GM23248 (cell line): ENCODE measurements around the gene GLRX. TPM values are rescaled to one million over a fixed set of nuclear protein-coding genes. Genes with fewer than 3 reads are reported as not detected.
"Not testable (repeated sequence)": the region's sequence is repeated elsewhere in the genome, so short reads cannot be mapped to it uniquely, and the experiment has no call there.

Experiments used
- DNase-seq: peaks from one replicate; pipeline ENCODE4 v3.0.0-alpha.2; 2015
- H2AFZ ChIP-seq: fragments of 200-600 bp; sonication (generic); 2 replicates; pipeline ENCODE4 v1.6.1; 2016; ENCODE audit warnings: antibody characterized with exemption
- H3F3A ChIP-seq: fragments of 200-600 bp; sonication (generic); 2 replicates; pipeline ENCODE4 v1.6.1; 2016; ENCODE audit warnings: mild to moderate bottlenecking, antibody characterized with exemption, mixed run types; ENCODE audit not compliant: insufficient read depth
- H3K27ac ChIP-seq: fragments of 200-600 bp; sonication (generic); 2 replicates; pipeline ENCODE4 v1.5.1; 2016; ENCODE audit warnings: mild to moderate bottlenecking
- H3K27me3 ChIP-seq: fragments of 200-600 bp; sonication (generic); replicated peaks from 2 replicates; pipeline ENCODE4 v1.6.1; 2016; ENCODE audit warnings: mild to moderate bottlenecking; ENCODE audit not compliant: insufficient read depth
- H3K36me3 ChIP-seq: fragments of 200-600 bp; sonication (generic); 2 replicates; pipeline ENCODE4 v1.6.1; 2016; ENCODE audit warnings: low read depth, mild to moderate bottlenecking
- H3K4me1 ChIP-seq: fragments of 200-600 bp; sonication (generic); 2 replicates; pipeline ENCODE4 v1.6.1; 2016; ENCODE audit warnings: mild to moderate bottlenecking; ENCODE audit not compliant: insufficient read depth
- H3K4me2 ChIP-seq: fragments of 200-600 bp; sonication (generic); one replicate; pipeline ENCODE4 v1.6.1; 2016; ENCODE audit warnings: mild to moderate bottlenecking; ENCODE audit not compliant: unreplicated experiment
- H3K4me3 ChIP-seq: fragments of 200-600 bp; sonication (generic); 2 replicates; pipeline ENCODE4 v1.5.1; 2016; ENCODE audit warnings: mild to moderate bottlenecking
- H3K79me2 ChIP-seq: fragments of 200-600 bp; sonication (generic); 2 replicates; pipeline ENCODE4 v1.6.1; 2016; ENCODE audit warnings: mild to moderate bottlenecking; ENCODE audit not compliant: insufficient read depth
- H3K9ac ChIP-seq: fragments of 200-600 bp; sonication (generic); 2 replicates; pipeline ENCODE4 v1.6.1; 2016; ENCODE audit warnings: mild to moderate bottlenecking
- H3K9me2 ChIP-seq: fragments of 200-600 bp; sonication (generic); 2 replicates; pipeline ENCODE4 v1.6.1; 2016; ENCODE audit warnings: mixed run types, mild to moderate bottlenecking, moderate library complexity; ENCODE audit not compliant: insufficient read depth
- H3K9me3 ChIP-seq: fragments of 200-600 bp; sonication (generic); one replicate; pipeline ENCODE4 v1.6.1; 2017; ENCODE audit warnings: low read depth
- H4K20me1 ChIP-seq: fragments of 200-600 bp; sonication (generic); 2 replicates; pipeline ENCODE4 v1.6.0; 2016; ENCODE audit not compliant: insufficient read depth
- EZH2 ChIP-seq: fragments of 200-600 bp; sonication (generic); IDR thresholded peaks from 2 replicates; pipeline ENCODE4 v1.6.1; 2018; ENCODE audit warnings: antibody characterized with exemption, mild to moderate bottlenecking; ENCODE audit not compliant: insufficient read depth, poor library complexity, severe bottlenecking
- EZH2phosphoT487 ChIP-seq: fragments of 200-600 bp; sonication (generic); IDR thresholded peaks from 2 replicates; pipeline ENCODE4 v1.6.1; 2018; ENCODE audit warnings: antibody characterized with exemption, moderate library complexity, mild to moderate bottlenecking, low read depth; ENCODE audit not compliant: insufficient read depth
- WGBS, 2 experiments: methylation state at CpG; one replicate each; pipeline ENCODE4 v1.1.6; 2015 to 2017; ENCODE audit warnings: low lambda C conversion rate in 2 of 2, low coverage in 1 of 2; ENCODE audit errors: missing lambda C conversion rate in 2 of 2; 5-methylcytosine and 5-hydroxymethylcytosine counted together
- in situ Hi-C: fragments of 300-500 bp; cut with MboI; formaldehyde crosslinking; loops from 2 replicates; pipeline ENCODE4 v1.15.0; 2020
- polyA plus RNA-seq: library from polyadenylated mRNA; unstranded; fragments of >200 nt; fragmentation: Nextera tagmentation; extraction: Ambion mirVana; gene quantifications from 2 replicates; pipeline ENCODE4 v1.2.1, GENCODE V29; 2016
- total RNA-seq: library from RNA; depleted of rRNA; stranded (reverse); fragments of >200 nt; shearing (Covaris generic); gene quantifications from 2 replicates; pipeline ENCODE4 v1.2.3, GENCODE V29; 2014

GLRX gene
- total and polyA plus RNA-seq, 2 experiments from 2014 or later: 144 to 316 TPM

- Histone ChIP-seq H3K79me2 (peaks cover 77% of the 10 kb centered on the region), H3K36me3 (peaks cover 58% of the 10 kb centered on the region), H3K4me3 (no peak overlapping the region), H3K9ac (no peak overlapping the region), H3K9me2 (no peaks in the 10 kb centered on the region), H3K4me1 (peaks cover 39% of the 10 kb centered on the region), H3K4me2 (no peak overlapping the region), H3K27ac (no peak overlapping the region), H3K9me3 (no peaks in the 10 kb centered on the region), H3K27me3 (no peaks in the 10 kb centered on the region), H3F3A (peaks cover 52% of the 10 kb centered on the region), H2AFZ (no peak overlapping the region), H4K20me1 (peaks cover 29% of the 10 kb centered on the region; the same call in 1 of the 2 replicates)
- WGBS, 2 experiments: 96 to 97% methylated on average over 8 of the region's 8 CpGs
- in situ Hi-C loops: no loop called here
- TF ChIP-seq EZH2phosphoT487: no peak
- no peak for DNase-seq
Measured at GRCh38 chr5:95816341-95816740, 6.2 kb downstream of the GLRX start.

- no peaks in the 10 kb centered on the region for H3K9me3 ChIP-seq
- DNase-seq: no peak
- in situ Hi-C loops: no loop called here
- no peak overlapping the region for H3K4me2 ChIP-seq
- H4K20me1 ChIP-seq: peaks cover 23% of the 10 kb centered on the region; the same call in 1 of the 2 replicates
- peaks cover 54% of the 10 kb centered on the region for H3K36me3 ChIP-seq
- WGBS, 2 experiments: 83 to 87% methylated on average over 4 of the region's 4 CpGs
- no peak for TF ChIP-seq EZH2
- TF ChIP-seq EZH2phosphoT487: no peak
- H2AFZ ChIP-seq: no peak overlapping the region
- H3K27me3 ChIP-seq: no peaks in the 10 kb centered on the region
- H3K79me2 ChIP-seq: peaks cover 66% of the 10 kb centered on the region
- peaks cover 52% of the 10 kb centered on the region for H3F3A ChIP-seq
- no peak overlapping the region for H3K4me3 ChIP-seq
- H3K9ac ChIP-seq: no peak overlapping the region
- no peaks in the 10 kb centered on the region for H3K9me2 ChIP-seq
- H3K27ac ChIP-seq: no peak overlapping the region
- H3K4me1 ChIP-seq: peaks cover 39% of the 10 kb centered on the region
Measured at GRCh38 chr5:95815155-95815729, 7.3 kb downstream of the GLRX start.

- Histone ChIP-seq H3K4me1 (peaks cover 38% of the 10 kb centered on the region), H3F3A (peaks cover 66% of the 10 kb centered on the region), H4K20me1 (peaks cover 12% of the 10 kb centered on the region; the same call in 1 of the 2 replicates), H3K79me2 (peaks cover 44% of the 10 kb centered on the region), H3K36me3 (peaks cover 48% of the 10 kb centered on the region)
- H3K9me2 ChIP-seq, H3K4me2 ChIP-seq, DNase-seq, H3K9me3 ChIP-seq, H3K9ac ChIP-seq, in situ Hi-C loops, H3K4me3 ChIP-seq, H3K27ac ChIP-seq, H2AFZ ChIP-seq, H3K27me3 ChIP-seq: not testable (repeated sequence)
- WGBS, 2 experiments: 97 to 98% methylated on average over 8 of the region's 8 CpGs
Measured at GRCh38 chr5:95813035-95813434, 9.5 kb downstream of the GLRX start.

GRCh38 chr5:95812074-95812471, 10.5 kb downstream of the GLRX start:
- H3K4me2 ChIP-seq: no peak overlapping the region
- no peak overlapping the region for H2AFZ ChIP-seq
- peaks cover 44% of the 10 kb centered on the region for H3K36me3 ChIP-seq
- no peaks in the 10 kb centered on the region for H3K27me3 ChIP-seq
- H3K9ac ChIP-seq: no peak overlapping the region
- H3K9me2 ChIP-seq: no peaks in the 10 kb centered on the region
- in situ Hi-C loops: no loop called here
- H4K20me1 ChIP-seq: peaks cover 6% of the 10 kb centered on the region; the same call in 1 of the 2 replicates
- no peak overlapping the region for H3K27ac ChIP-seq
- peak; percentile 18 for DNase-seq
- no peak overlapping the region for H3K4me3 ChIP-seq
- H3K4me1 ChIP-seq: peaks cover 29% of the 10 kb centered on the region
- H3K9me3 ChIP-seq: no peaks in the 10 kb centered on the region
- peaks cover 62% of the 10 kb centered on the region for H3F3A ChIP-seq
- WGBS, 2 experiments: 91 to 95% methylated on average over 6 of the region's 6 CpGs
- TF ChIP-seq EZH2: no peak
- TF ChIP-seq EZH2phosphoT487: no peak
- peaks cover 35% of the 10 kb centered on the region for H3K79me2 ChIP-seq

GRCh38 chr5:95811461-95812073, 11.0 kb downstream of the GLRX start:
- Histone ChIP-seq H3F3A (peaks cover 62% of the 10 kb centered on the region), H3K4me1 (peaks cover 29% of the 10 kb centered on the region), H3K79me2 (peaks cover 30% of the 10 kb centered on the region), H3K36me3 (peaks cover 39% of the 10 kb centered on the region)
- 82% methylated on average over 13 of the region's 13 CpGs for WGBS, 2 experiments
- H3K4me3 ChIP-seq, H3K9me3 ChIP-seq, H3K27ac ChIP-seq, H3K9ac ChIP-seq, H4K20me1 ChIP-seq, H3K27me3 ChIP-seq, in situ Hi-C loops, H2AFZ ChIP-seq, DNase-seq, H3K4me2 ChIP-seq, H3K9me2 ChIP-seq: not testable (repeated sequence)

GRCh38 chr5:95811126-95811423, 11.5 kb downstream of the GLRX start:
- H3K27me3 ChIP-seq, H4K20me1 ChIP-seq, in situ Hi-C loops, H3K9me3 ChIP-seq, H3K9ac ChIP-seq, H2AFZ ChIP-seq, H3K4me2 ChIP-seq, H3K9me2 ChIP-seq, DNase-seq, H3K4me3 ChIP-seq: not testable (repeated sequence)
- H3F3A ChIP-seq: peaks cover 58% of the 10 kb centered on the region
- peaks cover 29% of the 10 kb centered on the region for H3K4me1 ChIP-seq
- 0 out of 2 replicates have a peak overlapping the region, but pooled peaks have one; percentile 5 for H3K27ac ChIP-seq
- peaks cover 34% of the 10 kb centered on the region for H3K36me3 ChIP-seq
- peaks cover 25% of the 10 kb centered on the region for H3K79me2 ChIP-seq
- WGBS, 2 experiments: 85 to 89% methylated on average over 6 of the region's 6 CpGs
